Urinary bladder (tissue), 4 donors: ENCODE results near the gene FRMD4A. TPM values are rescaled to one million over a fixed set of nuclear protein-coding genes. Genes with fewer than 3 reads are reported as not detected.

ENCODE experiments used
- DNase-seq: peaks from one replicate; pipeline ENCODE4 v3.0.0-alpha.2; 2015; ENCODE audit errors: extremely low spot score
- H3K27ac ChIP-seq: one replicate; pipeline ENCODE4 v1.5.1; 2013; ENCODE audit warnings: low read depth, mild to moderate bottlenecking, moderate library complexity
- H3K36me3 ChIP-seq: one replicate; pipeline ENCODE4 v1.6.1; 2013; ENCODE audit warnings: mild to moderate bottlenecking, moderate library complexity; ENCODE audit not compliant: insufficient read depth
- H3K4me1 ChIP-seq: one replicate; pipeline ENCODE4 v1.6.1; 2013; ENCODE audit warnings: mild to moderate bottlenecking, moderate library complexity; ENCODE audit not compliant: insufficient read depth
- H3K4me3 ChIP-seq: one replicate; pipeline ENCODE4 v1.5.1; 2013; ENCODE audit warnings: low read depth, low read length
- WGBS: extraction: QIAGEN DNeasy Blood & Tissue Kit; methylation state at CpG from one replicate; pipeline ENCODE4 v1.1.7; 2013; 5-methylcytosine and 5-hydroxymethylcytosine counted together
- polyA plus RNA-seq: library from polyadenylated mRNA; stranded (reverse); fragments of 200-250 nt; gene quantifications from one replicate; pipeline ENCODE4 v1.2.3, GENCODE V29; 2013
- total RNA-seq: library from RNA; depleted of rRNA; stranded (reverse); fragments of >200 nt; gene quantifications from one replicate; pipeline ENCODE4 v1.2.3, GENCODE V29; 2014
- donor health status: healthy with polysubstance abuse.
- donor health status: healthy.

Gene FRMD4A
- total and polyA plus RNA-seq, 2 donors: 15.1 to 32.9 TPM

DNA sequence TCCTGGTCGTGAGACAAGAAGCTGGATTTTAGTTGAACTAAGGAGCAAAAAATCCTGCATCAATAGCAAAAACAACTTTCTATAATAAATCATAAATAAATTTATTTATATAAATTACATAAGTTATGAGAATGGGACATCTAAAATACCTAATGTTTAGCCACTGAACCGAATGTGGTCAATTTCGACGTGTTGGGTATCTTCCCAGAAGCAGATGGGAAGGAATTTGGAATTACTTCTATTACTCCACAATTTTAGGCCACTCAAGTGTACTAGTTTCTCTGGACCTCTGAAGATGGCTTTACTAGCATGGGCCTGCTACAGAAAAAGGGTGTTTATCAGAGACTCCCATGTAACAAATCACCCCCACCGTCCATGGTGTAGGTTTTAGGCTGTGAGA is 572.0 kb downstream of the FRMD4A start:
- Histone ChIP-seq H3K4me1 (no peaks in the 10 kb centered on the region), H3K27ac (no peak overlapping the region), H3K36me3 (no peaks in the 10 kb centered on the region), H3K4me3 (no peak overlapping the region)
- DNase-seq: no peak
- 82% methylated on average over 5 of the region's 5 CpGs for WGBS

DNA sequence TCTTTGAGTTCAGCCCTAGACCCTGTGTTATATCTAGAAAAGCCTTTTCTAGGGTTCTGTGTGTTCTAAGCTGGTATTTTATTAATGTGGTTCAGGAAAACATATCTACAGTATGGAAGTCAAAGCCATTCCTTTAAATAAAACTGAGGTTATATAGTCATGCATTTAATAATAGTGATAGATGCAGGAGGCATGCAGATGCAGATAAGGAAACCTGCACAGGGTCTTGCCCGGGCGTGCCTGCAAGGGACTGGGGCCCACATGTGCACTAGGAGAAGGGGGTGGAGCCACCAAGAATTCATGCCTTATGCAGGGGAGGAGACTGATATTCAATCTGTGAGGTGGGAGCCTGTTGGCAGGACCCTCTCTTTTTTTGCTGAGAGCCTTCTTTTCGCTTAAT is 572.4 kb downstream of the FRMD4A start:
- Histone ChIP-seq H3K27ac (no peak overlapping the region), H3K36me3 (no peaks in the 10 kb centered on the region), H3K4me3 (no peak overlapping the region), H3K4me1 (no peaks in the 10 kb centered on the region)
- DNase-seq: no peak
- 87% methylated on average over 3 of the region's 3 CpGs for WGBS

DNA sequence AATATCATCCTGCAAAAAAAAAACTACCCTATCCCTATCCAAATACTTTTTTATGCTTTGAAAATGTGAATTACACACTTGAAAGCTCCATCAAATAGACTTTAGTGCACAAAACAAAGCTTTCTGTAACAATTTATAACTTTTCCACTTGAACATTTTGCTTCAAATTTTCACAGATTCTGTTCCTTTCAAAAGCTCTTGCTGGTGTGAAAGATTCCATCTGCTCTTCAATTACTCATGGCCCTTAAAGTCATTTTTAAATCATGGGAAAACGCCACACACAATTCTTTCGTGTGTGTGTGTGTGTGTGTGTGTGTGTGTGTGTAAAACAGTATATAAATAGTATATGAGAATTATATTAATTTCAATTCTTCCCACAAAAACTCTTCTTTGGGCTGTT is 576.4 kb downstream of the FRMD4A start:
- 84% methylated on average over 2 of the region's 2 CpGs for WGBS
- DNase-seq: no peak
- Histone ChIP-seq H3K4me3 (no peak overlapping the region), H3K4me1 (no peaks in the 10 kb centered on the region), H3K27ac (no peak overlapping the region), H3K36me3 (no peaks in the 10 kb centered on the region)

DNA sequence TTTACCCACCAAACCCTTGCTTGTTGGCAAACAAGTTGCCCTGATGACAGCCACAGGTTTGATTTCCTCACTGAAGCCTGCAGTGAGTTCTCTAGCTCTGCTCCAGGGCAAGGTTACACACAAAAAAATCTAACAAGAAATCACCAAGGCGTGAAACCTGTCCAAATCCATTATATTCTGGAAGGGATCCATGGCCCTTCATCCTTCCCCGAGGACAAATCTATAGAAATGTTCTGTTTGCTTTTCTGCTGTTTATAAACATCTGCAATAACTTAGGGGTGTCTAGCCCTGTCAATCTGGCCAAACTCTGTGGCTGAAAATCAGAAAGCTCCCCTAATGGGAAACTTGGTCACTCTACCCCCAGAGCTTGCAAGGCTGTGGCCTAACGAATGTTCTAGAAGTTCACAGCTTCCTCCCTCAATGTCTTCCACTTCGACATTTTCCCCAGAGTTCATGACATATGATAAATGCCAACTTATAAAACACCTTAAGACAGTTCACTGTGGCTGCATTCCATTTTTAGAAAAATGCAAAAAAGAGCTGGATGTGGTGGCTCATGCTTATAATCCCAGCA is 579.4 kb downstream of the FRMD4A start:
- no peaks in the 10 kb centered on the region for H3K36me3 ChIP-seq
- no peak overlapping the region for H3K27ac ChIP-seq
- 92% methylated on average over 4 of the region's 4 CpGs for whole genome bisulfite sequencing
- no peak overlapping the region for H3K4me3 ChIP-seq
- DNase-seq: no peak
- H3K4me1 ChIP-seq: no peaks in the 10 kb centered on the region

DNA sequence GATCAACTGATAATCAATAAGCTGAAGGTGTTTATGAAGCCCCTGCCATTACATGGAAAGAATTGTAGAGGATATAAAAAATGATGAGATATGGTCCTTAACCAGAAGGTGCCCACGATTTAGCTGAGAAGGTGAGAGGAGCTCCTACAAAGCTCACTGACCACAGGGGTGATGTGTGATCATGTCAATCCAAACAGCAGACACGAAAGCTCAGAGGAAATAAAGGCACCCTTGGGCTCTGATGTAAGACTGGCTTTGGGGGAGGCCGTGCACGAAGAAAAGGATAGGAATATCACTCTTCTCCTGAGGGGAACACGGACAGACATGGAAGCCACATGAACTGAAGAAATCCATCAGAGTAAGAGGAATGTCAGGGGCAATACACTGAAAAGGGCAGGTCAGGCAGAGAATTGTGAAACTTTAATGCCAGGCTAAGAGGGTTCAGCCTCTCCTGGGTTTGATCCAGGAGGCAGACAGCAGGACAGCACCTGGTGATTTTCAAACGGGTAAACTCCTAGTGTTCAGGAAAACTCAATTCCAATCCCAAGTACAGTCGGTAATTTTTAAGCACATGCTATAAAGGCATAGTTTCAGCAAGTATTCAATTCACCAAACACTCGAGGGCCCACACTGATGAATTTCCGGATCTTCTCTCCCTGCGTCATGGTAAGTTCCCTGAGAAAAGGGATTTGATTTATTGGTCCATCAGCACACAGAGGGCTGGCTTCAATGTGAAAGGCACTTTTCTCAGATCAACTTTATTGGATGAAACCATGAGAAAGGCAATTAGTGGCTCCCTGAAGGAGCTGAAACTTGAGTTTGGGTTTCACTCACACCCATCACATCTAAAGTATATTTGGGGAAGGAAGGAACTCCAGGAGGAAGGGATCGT is 580.2 kb downstream of the FRMD4A start:
- no peak for DNase-seq
- Histone ChIP-seq H3K4me3 (no peak overlapping the region), H3K36me3 (no peaks in the 10 kb centered on the region), H3K4me1 (no peaks in the 10 kb centered on the region), H3K27ac (no peak overlapping the region)
- WGBS: 86% methylated on average over 11 of the region's 11 CpGs

DNA sequence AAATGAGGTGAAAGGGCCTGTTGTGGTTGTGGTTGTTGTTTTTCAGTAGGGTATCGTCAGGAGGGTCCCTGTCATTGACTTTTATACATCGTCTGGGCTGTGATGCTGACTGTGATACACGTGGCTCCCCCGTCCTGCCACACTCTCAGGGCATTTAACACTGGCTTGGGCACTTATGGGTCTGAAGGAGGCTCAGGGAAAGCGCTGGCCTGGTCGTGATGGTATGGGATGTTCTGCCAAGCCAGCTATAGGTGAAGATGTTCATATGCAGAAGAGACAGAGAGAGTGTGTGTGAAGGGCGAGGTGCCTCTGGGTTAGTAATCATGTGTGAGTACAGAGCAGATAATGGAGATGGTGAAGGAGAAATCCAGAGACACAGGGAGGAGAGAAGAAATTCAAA is 585.5 kb downstream of the FRMD4A start:
- no peak for DNase-seq
- Histone ChIP-seq H3K27ac (no peak overlapping the region), H3K36me3 (no peaks in the 10 kb centered on the region), H3K4me3 (no peak overlapping the region), H3K4me1 (no peaks in the 10 kb centered on the region)
- WGBS: 92% methylated on average over 7 of the region's 7 CpGs

DNA sequence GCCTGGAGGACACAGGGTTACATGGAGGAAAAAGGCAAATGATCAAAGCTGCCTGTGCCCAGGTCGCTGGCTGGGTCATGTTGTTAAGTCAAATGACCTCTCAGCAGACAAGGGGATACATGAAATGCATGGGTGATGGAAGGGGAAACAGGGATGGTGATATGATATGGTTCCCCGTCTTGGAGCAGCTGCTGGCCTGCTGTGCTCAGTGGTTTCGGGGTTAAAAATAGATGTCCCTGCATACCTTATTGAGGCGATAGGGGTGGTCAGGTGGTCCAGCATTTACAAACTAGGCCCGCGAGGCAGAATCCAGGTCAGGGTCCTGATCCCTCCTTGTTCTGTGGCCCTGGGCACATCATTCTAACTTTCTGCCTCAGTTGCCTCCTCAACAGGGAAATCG is 586.8 kb downstream of the FRMD4A start:
- H3K4me1 ChIP-seq: no peaks in the 10 kb centered on the region
- no peak for DNase-seq
- no peaks in the 10 kb centered on the region for H3K36me3 ChIP-seq
- no peak overlapping the region for H3K4me3 ChIP-seq
- WGBS: 89% methylated on average over 7 of the region's 7 CpGs
- H3K27ac ChIP-seq: no peak overlapping the region

DNA sequence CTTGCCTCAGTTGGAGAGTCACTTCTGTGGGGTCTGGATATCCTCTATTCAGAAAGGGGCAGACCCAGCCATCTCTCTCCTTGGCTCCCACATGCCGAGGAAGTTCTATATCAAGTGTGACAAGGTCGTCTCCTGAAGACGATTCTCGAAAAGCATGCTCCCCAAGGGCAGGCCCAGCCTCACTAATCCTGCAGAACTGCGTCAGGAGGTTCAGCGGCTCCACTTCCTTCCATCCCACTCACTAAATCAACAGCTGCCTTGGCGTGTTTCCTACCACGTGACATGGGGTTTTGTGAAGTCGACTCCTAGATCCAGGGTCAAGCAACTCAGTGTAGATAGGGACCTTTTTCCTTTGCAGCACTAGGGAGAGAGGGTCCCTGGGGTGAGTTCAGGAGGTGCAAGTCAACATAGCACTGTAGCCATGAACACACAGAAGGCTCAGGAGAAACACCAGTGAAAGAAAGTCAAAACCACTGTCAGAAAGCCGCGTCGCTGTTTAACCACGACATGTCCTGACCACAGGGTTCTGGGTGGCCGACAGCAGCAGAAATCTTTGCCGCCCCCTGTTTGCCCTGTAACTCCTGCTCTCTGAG is 587.5 kb downstream of the FRMD4A start:
- Histone ChIP-seq H3K36me3 (no peaks in the 10 kb centered on the region), H3K4me1 (no peaks in the 10 kb centered on the region), H3K4me3 (no peak overlapping the region), H3K27ac (no peak overlapping the region)
- DNase-seq: no peak
- 67% methylated on average over 15 of the region's 15 CpGs for whole genome bisulfite sequencing

DNA sequence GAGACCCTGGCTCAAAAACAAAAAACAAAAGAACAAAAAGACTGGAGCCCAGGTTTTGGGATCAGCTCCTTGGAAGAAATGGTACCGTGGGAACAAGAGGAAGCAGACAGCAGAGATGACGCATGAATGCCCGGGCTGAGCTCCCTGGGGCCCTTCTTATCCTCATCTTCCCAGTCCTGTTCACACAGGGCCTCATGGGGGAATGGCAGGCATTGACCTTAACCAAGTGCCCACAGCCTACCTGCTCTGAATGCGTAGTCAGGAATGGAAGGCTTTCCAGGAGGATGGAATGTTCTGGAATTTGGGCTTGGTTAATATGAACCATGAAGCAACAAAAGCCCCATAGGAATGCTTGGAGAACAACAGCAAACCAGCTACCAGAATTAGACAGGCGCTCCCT is 589.3 kb downstream of the FRMD4A start:
- Histone ChIP-seq H3K4me3 (no peak overlapping the region), H3K4me1 (no peaks in the 10 kb centered on the region), H3K27ac (no peak overlapping the region), H3K36me3 (no peaks in the 10 kb centered on the region)
- WGBS: 97% methylated on average over 5 of the region's 5 CpGs
- DNase-seq: no peak

DNA sequence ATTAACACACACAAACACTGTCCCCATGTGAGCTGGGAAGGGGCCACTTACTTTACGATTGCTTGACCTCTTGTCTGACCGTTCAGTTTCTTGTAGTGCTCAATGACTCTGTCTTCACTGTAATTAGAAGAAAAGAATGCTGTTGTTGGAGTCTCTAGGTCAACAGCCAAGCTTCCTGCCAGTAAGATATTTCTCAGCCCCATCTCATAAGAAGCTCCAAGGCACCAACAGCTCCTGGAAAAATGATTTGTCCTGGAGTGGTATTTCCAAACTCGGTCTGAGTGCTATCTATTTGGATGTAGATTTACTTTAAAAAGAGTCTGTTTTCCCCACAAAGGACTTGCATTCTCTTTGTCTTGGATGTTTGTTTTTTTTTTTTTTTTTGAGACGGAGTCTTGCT is 590.3 kb downstream of the FRMD4A start:
- H3K36me3 ChIP-seq: no peaks in the 10 kb centered on the region
- WGBS: 84% methylated on average over 4 of the region's 4 CpGs
- no peaks in the 10 kb centered on the region for H3K4me1 ChIP-seq
- H3K4me3 ChIP-seq: no peak overlapping the region
- H3K27ac ChIP-seq: no peak overlapping the region
- no peak for DNase-seq

DNA sequence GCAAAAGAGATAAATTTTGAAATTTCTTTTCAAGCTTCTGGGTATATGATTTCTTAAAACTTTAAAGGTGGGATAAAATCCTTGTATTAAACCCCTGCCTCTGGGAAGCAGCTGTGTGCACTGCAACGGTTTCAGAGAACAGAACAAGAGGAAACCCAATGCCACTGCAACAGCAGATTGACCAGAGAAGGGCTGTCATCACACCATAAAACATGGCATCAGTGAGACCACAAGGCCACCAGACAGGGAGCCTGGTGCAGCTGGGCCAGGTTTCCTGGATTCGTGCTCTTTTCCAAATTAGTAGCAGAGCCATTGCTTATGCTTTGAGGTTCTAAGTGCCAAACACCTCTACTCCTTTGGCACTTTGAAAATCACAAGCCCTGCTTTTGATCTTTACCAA is 591.5 kb downstream of the FRMD4A start:
- Histone ChIP-seq H3K27ac (no peak overlapping the region), H3K36me3 (no peaks in the 10 kb centered on the region), H3K4me3 (no peak overlapping the region), H3K4me1 (no peaks in the 10 kb centered on the region)
- DNase-seq: no peak
- 61% methylated on average over 2 of the region's 2 CpGs for WGBS

DNA sequence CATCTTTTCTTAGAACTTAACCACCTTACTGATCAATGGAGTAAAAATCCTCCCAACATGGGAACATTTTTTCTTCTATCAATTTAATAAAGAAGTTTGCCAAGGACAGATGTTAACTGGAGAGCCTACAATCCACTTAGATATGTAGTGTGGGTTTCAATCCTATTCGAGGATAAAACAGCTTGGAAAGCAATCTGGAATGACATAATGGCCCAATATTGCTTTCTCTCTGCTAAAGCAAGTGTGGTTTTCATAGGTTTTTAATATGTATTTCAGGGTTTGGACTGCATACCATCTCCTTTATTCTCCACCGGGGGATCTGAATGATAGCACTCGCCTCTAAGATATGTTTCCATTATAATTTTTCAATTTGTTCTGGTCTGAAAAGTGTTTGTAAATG is 594.2 kb downstream of the FRMD4A start:
- H3K27ac ChIP-seq: no peak overlapping the region
- no peaks in the 10 kb centered on the region for H3K4me1 ChIP-seq
- no peak for DNase-seq
- 91% methylated on average over 3 of the region's 3 CpGs for WGBS
- no peaks in the 10 kb centered on the region for H3K36me3 ChIP-seq
- no peak overlapping the region for H3K4me3 ChIP-seq

DNA sequence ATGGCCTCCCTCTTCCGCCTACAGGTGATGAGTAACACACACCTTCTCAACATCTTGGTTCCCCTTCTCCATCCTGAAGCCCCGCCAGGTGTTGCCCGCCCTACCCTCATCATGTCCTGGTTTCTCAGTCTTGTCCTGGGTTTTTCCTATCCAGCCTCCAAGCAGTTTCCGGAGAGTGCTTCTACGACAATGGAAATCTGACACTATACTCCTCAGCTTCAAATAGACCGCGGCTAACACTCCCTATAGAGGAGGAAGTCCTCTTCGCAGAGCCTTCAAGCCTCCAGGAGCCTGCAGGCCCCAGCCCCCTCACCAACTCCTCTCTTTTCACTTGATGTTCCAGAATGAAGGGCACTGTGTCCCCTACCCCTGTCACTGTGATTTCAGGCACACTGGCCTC is 596.6 kb downstream of the FRMD4A start:
- H3K4me1 ChIP-seq: no peaks in the 10 kb centered on the region
- H3K36me3 ChIP-seq: no peaks in the 10 kb centered on the region
- no peak overlapping the region for H3K4me3 ChIP-seq
- DNase-seq: no peak
- H3K27ac ChIP-seq: no peak overlapping the region
- 94% methylated on average over 8 of the region's 8 CpGs for WGBS

DNA sequence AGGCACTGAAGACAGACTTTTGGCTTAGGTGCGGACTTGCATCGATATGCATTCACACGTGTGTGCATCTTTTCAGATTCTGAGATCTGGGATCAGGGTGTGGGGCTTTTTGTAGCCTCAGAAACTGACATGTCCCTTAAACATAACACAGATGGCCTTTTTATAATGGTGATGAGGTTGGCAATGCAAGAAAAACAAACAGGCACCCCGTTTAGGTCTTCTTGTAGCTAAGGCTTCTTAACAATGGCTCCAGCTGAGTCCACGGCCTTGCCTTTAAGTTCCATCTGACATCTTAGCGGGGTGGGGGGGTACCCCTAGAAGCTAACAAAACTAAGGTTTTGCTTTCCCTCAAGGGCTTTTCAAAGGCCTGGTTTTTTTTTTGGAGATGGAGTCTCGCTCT is 597.7 kb downstream of the FRMD4A start:
- Histone ChIP-seq H3K4me1 (no peaks in the 10 kb centered on the region), H3K4me3 (no peak overlapping the region), H3K27ac (no peak overlapping the region), H3K36me3 (no peaks in the 10 kb centered on the region)
- WGBS: 91% methylated on average over 7 of the region's 7 CpGs
- DNase-seq: no peak
